Keratinocyte (primary cell): ENCODE results near the gene GKN2. TPM values are rescaled to one million over a fixed set of nuclear protein-coding genes. Genes with fewer than 3 reads are reported as not detected.

Experiments used
- DNase-seq: peaks from one replicate; pipeline ENCODE4 v3.0.0-alpha.2; 2011; ENCODE audit warnings: low read depth, missing footprints, low spot score
- FAIRE-seq: peaks from 2 replicates; lab custom pipeline; 2011; peaks lifted over from hg19 to GRCh38; lab: Jason Lieb, UNC
- H2AFZ ChIP-seq: 2 replicates; pipeline ENCODE4 v1.6.0; 2012; ENCODE audit warnings: low read length, control low read depth, inconsistent platforms; ENCODE audit not compliant: control insufficient read depth
- H3K27ac ChIP-seq: 2 replicates; pipeline ENCODE4 v1.5.1; 2011; ENCODE audit warnings: low read length; ENCODE audit not compliant: control insufficient read depth, insufficient read depth
- H3K27me3 ChIP-seq: 3 replicates; pipeline ENCODE4 v1.6.0; 2011; ENCODE audit warnings: low read length; ENCODE audit not compliant: control insufficient read depth, insufficient read depth; ENCODE audit errors: extremely low read depth
- H3K36me3 ChIP-seq, 2 experiments: 2 replicates in 1 of 2; 3 replicates in 1 of 2; pipeline ENCODE4 v1.5.1; 2011; ENCODE audit warnings: low read length in 2 of 2, mild to moderate bottlenecking in 1 of 2; ENCODE audit not compliant: control insufficient read depth in 2 of 2, insufficient read depth in 2 of 2; ENCODE audit errors: extremely low read depth in 1 of 2
- H3K4me1 ChIP-seq: 3 replicates; pipeline ENCODE4 v1.5.1; 2011; ENCODE audit warnings: low read length; ENCODE audit not compliant: control insufficient read depth, insufficient read depth; ENCODE audit errors: extremely low read depth
- H3K4me2 ChIP-seq: 3 replicates; pipeline ENCODE4 v1.6.0; 2011; ENCODE audit warnings: low read depth, low read length; ENCODE audit not compliant: control insufficient read depth, insufficient read depth; ENCODE audit errors: extremely low read depth
- H3K4me3 ChIP-seq, 3 experiments: fragments of 200-600 bp in 1 of 3; sonication (generic) in 1 of 3; 2 replicates in 2 of 3; 3 replicates in 1 of 3; pipeline ENCODE4 v1.5.1; 2011 to 2016; ENCODE audit warnings: low read length in 3 of 3, mild to moderate bottlenecking in 3 of 3, control low read depth in 2 of 3, inconsistent platforms in 1 of 3, low read depth in 1 of 3, mixed read lengths in 1 of 3, mixed run types in 1 of 3, moderate library complexity in 1 of 3; ENCODE audit not compliant: control insufficient read depth in 2 of 3, insufficient read depth in 2 of 3; ENCODE audit errors: extremely low read depth in 1 of 3
- H3K79me2 ChIP-seq: 2 replicates; pipeline ENCODE4 v1.6.0; 2012; ENCODE audit warnings: low read length; ENCODE audit not compliant: control insufficient read depth, insufficient read depth
- H3K9ac ChIP-seq: 3 replicates; pipeline ENCODE4 v1.6.0; 2011; ENCODE audit warnings: low read length; ENCODE audit not compliant: control insufficient read depth, insufficient read depth; ENCODE audit errors: extremely low read depth
- H3K9me1 ChIP-seq: 3 replicates; pipeline ENCODE4 v1.6.0; 2011; ENCODE audit warnings: low read length; ENCODE audit not compliant: control insufficient read depth, insufficient read depth; ENCODE audit errors: extremely low read depth
- H3K9me3 ChIP-seq: 2 replicates; pipeline ENCODE4 v1.5.1; 2012; ENCODE audit warnings: low read depth, low read length; ENCODE audit not compliant: control insufficient read depth
- H4K20me1 ChIP-seq: 3 replicates; pipeline ENCODE4 v1.6.0; 2011; ENCODE audit warnings: low read length; ENCODE audit not compliant: control insufficient read depth, insufficient read depth; ENCODE audit errors: extremely low read depth
- EZH2 ChIP-seq: IDR thresholded peaks from one replicate; pipeline ENCODE4 v1.6.1; 2012; ENCODE audit warnings: inconsistent platforms, mild to moderate bottlenecking, low read length, moderate library complexity
- dilution Hi-C: fragments of 300-500 bp; cut with MboI; formaldehyde crosslinking; loops from one replicate; pipeline ENCODE4 v1.7.0; 2020; ENCODE audit warnings: low sequenced_read_pairs; ENCODE audit not compliant: extremely low pct_ligation_motif_present
- polyA plus RNA-seq, 5 experiments: library from polyadenylated mRNA; depleted of rRNA in 3 of 5; stranded (reverse) in 3 of 5; stranded (forward) in 1 of 5; unstranded in 1 of 5; fragments of >200 nt; gene quantifications; 1 replicate in 1 of 5; 2 replicates in 3 of 5; 3 replicates in 1 of 5; pipeline versions ENCODE4 v1.2.1 to v1.2.3, GENCODE V29; 2011 to 2012; ENCODE audit warnings: missing spikeins in 2 of 5, low read depth in 1 of 5, low replicate concordance in 1 of 5
- TF ChIP-seq, protein P1 (sequence below), 3 experiments: IDR thresholded peaks in 1 of 3; conservative IDR thresholded peaks in 1 of 3; optimal IDR thresholded peaks in 1 of 3; 2 replicates in 2 of 3; 3 replicates in 1 of 3; pipeline versions ENCODE3 to v1.5.1; 2011; ENCODE audit warnings: low read length in 3 of 3, mild to moderate bottlenecking in 3 of 3, moderate library complexity in 2 of 3, control low read depth in 1 of 3, inconsistent platforms in 1 of 3; ENCODE audit not compliant: insufficient read depth in 2 of 3; ENCODE audit errors: extremely low read depth in 1 of 3

The GKN2 gene
- polyA plus RNA-seq, 1 donor (not counting 4 experiments of a cell fraction or from before 2014, with no cell fraction given), result 0.08 TPM

DNA sequence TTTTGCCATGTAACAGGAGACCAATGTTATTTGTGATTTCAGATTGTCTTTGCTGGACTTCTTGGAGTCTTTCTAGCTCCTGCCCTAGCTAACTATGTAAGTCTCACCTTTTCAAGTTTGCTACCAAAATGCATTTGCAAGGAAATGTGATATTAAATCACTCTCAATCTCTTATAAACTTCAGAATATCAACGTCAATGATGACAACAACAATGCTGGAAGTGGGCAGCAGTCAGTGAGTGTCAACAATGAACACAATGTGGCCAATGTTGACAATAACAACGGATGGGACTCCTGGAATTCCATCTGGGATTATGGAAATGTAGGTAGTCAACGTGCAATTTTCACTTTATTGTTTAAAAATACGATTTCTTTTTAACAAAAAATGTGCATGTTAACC, 24.8 kb upstream of the GKN2 start:
- H3K9ac ChIP-seq, result no peak overlapping the region
- H3K27me3 ChIP-seq, result peaks cover 3% of the 10 kb centered on the region
- no peak for DNase-seq
- H3K4me3 ChIP-seq, result no peak overlapping the region
- no peaks in the 10 kb centered on the region for H4K20me1 ChIP-seq
- dilution Hi-C loops, result no loop called here
- no peak for TF ChIP-seq EZH2
- TF ChIP-seq, protein P1, sequence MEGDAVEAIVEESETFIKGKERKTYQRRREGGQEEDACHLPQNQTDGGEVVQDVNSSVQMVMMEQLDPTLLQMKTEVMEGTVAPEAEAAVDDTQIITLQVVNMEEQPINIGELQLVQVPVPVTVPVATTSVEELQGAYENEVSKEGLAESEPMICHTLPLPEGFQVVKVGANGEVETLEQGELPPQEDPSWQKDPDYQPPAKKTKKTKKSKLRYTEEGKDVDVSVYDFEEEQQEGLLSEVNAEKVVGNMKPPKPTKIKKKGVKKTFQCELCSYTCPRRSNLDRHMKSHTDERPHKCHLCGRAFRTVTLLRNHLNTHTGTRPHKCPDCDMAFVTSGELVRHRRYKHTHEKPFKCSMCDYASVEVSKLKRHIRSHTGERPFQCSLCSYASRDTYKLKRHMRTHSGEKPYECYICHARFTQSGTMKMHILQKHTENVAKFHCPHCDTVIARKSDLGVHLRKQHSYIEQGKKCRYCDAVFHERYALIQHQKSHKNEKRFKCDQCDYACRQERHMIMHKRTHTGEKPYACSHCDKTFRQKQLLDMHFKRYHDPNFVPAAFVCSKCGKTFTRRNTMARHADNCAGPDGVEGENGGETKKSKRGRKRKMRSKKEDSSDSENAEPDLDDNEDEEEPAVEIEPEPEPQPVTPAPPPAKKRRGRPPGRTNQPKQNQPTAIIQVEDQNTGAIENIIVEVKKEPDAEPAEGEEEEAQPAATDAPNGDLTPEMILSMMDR (optimal IDR thresholded peaks at IDR 0.05 in 1 of 3, IDR thresholded peaks at IDR 0.05 in 1 of 3, conservative IDR thresholded peaks at IDR 0.05 in 1 of 3; ENCODE audit: extremely low read depth in 1 of 3, insufficient read depth in 2 of 3, low read length in 3 of 3), result no peak
- no peak overlapping the region for H2AFZ ChIP-seq
- no peak overlapping the region for H3K27ac ChIP-seq
- no peaks in the 10 kb centered on the region for H3K9me3 ChIP-seq
- FAIRE-seq, result peak; percentile 63
- no peak overlapping the region for H3K4me2 ChIP-seq
- no peaks in the 10 kb centered on the region for H3K79me2 ChIP-seq
- H3K36me3 ChIP-seq, result no peaks in the 10 kb centered on the region
- peaks cover 7% of the 10 kb centered on the region for H3K4me1 ChIP-seq
- no peaks in the 10 kb centered on the region for H3K9me1 ChIP-seq

DNA sequence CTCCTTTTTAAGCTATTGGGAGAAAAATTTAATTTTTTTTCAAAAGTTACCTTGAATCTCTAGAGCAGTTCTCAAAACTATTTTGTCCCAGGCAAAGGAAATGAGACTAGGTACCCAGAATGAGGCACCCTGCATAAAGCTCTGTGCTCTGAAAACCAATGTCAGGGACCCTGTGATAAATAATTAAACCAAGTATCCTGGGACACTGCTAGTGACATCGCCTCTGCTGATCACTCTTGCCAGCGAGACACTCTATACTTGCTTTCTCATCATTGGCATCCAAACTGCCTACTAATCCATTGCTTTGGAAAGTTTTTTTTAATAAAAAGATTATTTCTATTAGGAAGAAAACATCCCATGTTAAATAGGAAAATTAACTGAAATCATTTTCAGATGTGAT, 23.2 kb upstream of the GKN2 start:
- H3K27me3 ChIP-seq, result peaks cover 3% of the 10 kb centered on the region
- no peak overlapping the region for H3K27ac ChIP-seq
- no peaks in the 10 kb centered on the region for H3K9me3 ChIP-seq
- H2AFZ ChIP-seq, result no peak overlapping the region
- DNase-seq, result no peak
- H3K9ac ChIP-seq, result no peak overlapping the region
- no peaks in the 10 kb centered on the region for H4K20me1 ChIP-seq
- TF ChIP-seq EZH2, result no peak
- TF ChIP-seq, protein P1 (optimal IDR thresholded peaks at IDR 0.05 in 1 of 3, IDR thresholded peaks at IDR 0.05 in 1 of 3, conservative IDR thresholded peaks at IDR 0.05 in 1 of 3; ENCODE audit: extremely low read depth in 1 of 3, insufficient read depth in 2 of 3, low read length in 3 of 3), result no peak
- H3K4me1 ChIP-seq, result peaks cover 23% of the 10 kb centered on the region
- no peak for FAIRE-seq
- no peaks in the 10 kb centered on the region for H3K79me2 ChIP-seq
- dilution Hi-C loops, result no loop called here
- no peak overlapping the region for H3K4me3 ChIP-seq
- H3K9me1 ChIP-seq, result no peaks in the 10 kb centered on the region
- H3K36me3 ChIP-seq, result no peaks in the 10 kb centered on the region
- H3K4me2 ChIP-seq, result no peak overlapping the region
